Skin epidermis (tissue), 12 donors: ENCODE results near the gene TLE5.
A peak's percentile ranks its signal among the peaks of the same experiment; 100 is the strongest.

Source experiments
- H3K27ac ChIP-seq, 21 experiments: fragments of 200-600 bp; sonication (generic) in 11 of 21; one replicate each; pipeline ENCODE4 v1.5.0; 2020; ENCODE audit warnings: mild to moderate bottlenecking in 3 of 21, inconsistent platforms in 2 of 21, moderate library complexity in 2 of 21
- H3K4me3 ChIP-seq, 7 experiments: fragments of 200-600 bp; sonication (generic) in 2 of 7; one replicate each; pipeline ENCODE4 v1.5.0; 2020; ENCODE audit warnings: inconsistent platforms in 2 of 7, mild to moderate bottlenecking in 2 of 7, moderate library complexity in 1 of 7

TLE5 gene, protein sequence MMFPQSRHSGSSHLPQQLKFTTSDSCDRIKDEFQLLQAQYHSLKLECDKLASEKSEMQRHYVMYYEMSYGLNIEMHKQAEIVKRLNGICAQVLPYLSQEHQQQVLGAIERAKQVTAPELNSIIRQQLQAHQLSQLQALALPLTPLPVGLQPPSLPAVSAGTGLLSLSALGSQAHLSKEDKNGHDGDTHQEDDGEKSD

DNA sequence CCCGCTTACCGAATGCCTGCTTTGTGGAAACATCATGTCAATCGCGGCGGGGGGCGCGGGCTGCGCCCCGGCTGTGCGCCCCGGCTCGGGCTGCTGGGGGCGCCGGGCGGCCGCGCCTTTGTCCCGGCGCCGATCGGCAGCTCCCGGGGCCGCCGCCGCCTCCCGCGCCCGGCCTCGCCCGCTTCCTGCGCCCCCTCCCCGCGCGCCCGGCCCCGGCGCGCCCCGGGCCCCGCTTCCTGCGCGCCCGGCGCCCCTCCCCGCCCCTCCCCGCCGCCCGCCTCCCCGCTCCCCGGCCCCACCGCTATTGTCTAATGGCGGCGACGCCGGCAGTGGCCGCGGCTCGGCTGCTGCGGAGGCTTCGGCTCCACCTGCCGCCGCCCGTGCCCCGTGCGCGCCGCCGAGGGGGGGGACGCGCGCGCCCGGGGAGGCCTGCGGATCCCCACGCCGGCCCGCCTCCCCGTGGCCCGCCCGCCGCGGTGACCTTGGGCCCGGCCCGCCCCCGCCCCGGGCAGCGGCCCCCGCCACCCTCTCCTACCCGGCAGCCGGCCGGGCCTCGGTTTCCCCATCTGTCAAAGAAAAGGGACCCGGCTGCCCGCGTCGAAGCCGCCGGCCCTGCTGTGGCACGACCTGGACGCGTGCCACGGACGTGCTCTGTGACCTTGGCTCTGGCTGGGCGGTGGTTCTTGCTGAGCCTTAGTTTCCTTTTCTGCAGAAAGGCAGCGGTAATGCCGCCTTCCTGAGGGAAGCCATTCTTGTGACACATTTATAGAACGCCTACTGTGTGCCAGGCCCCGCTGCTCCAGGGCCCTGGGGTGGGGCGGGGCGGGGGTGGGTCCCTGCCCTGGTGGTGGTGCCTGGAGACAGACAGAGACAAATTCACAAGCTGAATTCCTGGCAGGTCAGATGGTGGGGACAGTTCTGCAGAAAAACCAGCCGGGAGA, at the start of gene TLE5:
Gene TLE5, minus strand, starts transcription at position 331 of the 941 bp plus-strand sequence. Its CDS starts 295 bp downstream, at position 36.
- H3K27ac ChIP-seq, result peak within 1 kb of the TSS; percentile 86 to 99 (median 96)

DNA sequence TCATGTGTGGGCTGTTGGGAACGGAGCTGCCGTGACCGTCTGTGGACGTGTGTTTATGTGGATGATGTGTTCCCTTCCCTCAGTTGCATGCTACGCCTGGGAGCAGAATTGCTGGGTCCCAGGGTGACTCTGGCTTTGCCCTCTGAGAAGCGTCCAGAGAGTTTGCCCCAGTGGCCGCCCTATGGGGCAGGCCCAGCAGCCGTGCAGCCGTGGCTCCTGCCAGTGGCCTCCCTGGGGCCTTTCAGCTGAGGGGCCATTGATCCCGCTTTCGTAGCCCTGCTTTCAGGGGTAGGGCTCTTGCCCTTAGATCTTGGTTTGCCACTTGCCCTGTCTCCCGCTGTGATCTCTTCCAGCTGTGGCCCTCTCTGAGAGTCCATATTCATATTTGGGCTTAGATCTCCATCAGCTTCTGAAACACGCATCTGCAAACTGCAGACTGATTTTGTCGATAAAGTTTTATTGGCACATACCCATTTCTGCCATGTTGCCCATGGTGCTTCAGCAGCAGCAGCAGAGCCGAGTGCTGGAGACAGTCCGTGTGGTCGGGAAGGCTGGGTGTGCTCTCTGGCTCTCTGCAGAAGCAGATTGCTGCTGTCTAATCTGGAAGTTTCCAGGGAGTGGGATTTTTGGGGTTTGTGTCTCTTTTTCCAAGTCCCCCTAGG, 49.4 kb upstream of the TLE5 start:
- Histone ChIP-seq H3K27ac (no peak overlapping the region), H3K4me3 (no peak overlapping the region)

More for the DNA sequence above, at the start of gene TLE5:
- peak within 1 kb of the TSS; percentile 56 to 97 (median 71) for H3K4me3 ChIP-seq

DNA sequence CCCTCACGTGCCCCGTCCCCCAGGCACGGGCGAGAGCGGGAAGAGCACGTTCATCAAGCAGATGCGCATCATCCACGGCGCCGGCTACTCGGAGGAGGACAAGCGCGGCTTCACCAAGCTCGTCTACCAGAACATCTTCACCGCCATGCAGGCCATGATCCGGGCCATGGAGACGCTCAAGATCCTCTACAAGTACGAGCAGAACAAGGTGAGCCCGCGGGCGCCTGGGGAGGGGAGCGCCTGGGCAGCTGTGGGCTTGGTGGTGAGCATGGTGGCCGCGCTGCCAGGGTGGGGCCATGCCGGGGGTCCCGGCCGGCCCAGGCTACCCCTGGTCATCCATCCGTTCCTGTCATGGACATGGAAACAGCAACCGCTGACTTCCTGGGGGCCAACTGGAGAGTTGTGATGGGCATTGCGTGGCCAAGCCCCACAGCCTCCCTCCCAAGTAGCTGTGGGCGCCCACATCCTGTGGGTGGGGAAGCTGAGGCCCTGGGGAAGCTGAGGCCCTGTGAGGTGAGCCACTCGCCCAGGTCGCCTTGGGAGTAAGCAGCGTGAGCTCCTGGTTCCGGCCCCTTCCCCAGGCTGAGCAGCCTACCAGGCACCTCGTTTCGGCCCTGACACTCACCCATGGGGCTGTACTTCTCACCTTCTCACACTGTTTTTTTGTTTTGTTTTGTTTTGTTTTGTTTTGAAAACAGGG, 48.0 kb upstream of the TLE5 start:
- H3K4me3 ChIP-seq, result no peak overlapping the region
- H3K27ac ChIP-seq, result no peak overlapping the region

DNA sequence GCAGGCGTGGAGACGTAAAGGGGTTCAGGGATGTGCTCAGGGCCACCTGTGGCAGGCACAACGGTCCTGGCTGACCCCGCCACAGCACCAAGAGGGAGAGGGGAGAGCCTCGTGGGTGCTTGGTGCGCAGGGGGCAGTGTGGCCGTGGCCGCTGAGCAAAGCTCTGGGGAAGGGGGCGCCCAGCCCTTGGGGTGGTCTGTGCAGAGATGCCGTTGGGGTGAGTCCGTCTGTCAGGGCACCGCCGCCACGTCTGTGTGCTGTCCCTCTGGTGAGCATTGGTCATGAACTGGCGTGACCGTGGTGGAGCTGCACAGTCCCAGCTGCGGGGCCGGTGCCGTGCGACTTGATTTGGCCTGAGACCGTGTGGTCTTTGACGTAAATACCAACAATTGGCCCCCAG, 47.2 kb upstream of the TLE5 start:
- Histone ChIP-seq H3K27ac (no peak overlapping the region), H3K4me3 (no peak overlapping the region)

DNA sequence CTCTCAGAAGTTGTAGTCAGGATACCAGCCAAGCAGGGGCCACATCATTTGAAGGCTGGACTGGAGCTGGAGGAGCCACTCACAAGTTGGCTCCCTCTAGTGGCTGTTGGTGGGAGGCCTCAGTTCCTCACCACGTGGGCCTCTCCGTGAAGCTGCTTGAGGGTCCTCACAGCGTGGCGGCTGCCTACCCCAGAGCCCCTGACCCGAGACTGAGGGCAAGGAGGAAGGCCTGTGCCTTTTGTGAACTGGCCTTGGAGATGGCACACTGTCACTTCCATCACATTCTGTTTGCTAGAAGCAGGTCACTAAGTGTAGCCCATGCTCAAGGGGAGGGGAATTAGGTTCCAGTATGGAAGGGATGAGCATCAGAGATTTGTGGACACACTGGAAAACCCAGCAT, 46.5 kb upstream of the TLE5 start:
- no peak overlapping the region for H3K4me3 ChIP-seq
- H3K27ac ChIP-seq, result no peak overlapping the region

DNA sequence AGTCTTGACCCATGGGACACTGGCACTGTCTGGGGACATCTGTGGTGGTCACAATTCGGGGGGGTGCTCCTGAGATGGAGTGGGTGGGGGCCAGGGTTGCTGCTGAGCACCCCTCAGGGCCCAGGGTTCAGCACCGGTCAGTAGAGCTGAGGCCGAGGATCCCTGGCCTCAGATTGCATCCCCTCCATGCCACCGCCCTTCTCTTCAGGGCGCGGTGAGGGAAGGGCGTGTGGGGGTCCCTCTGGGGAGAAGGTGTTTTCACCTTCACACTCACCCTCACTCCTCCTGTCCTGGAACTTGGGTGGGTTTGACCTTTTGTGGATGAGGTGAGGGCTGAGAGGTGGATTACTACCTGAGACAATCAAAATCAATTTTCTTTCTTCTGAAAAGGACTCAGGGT, 45.4 kb upstream of the TLE5 start:
- peak overlapping the region in 2 of 21 experiments; percentile 2 to 10 for H3K27ac ChIP-seq
- no peak overlapping the region for H3K4me3 ChIP-seq

DNA sequence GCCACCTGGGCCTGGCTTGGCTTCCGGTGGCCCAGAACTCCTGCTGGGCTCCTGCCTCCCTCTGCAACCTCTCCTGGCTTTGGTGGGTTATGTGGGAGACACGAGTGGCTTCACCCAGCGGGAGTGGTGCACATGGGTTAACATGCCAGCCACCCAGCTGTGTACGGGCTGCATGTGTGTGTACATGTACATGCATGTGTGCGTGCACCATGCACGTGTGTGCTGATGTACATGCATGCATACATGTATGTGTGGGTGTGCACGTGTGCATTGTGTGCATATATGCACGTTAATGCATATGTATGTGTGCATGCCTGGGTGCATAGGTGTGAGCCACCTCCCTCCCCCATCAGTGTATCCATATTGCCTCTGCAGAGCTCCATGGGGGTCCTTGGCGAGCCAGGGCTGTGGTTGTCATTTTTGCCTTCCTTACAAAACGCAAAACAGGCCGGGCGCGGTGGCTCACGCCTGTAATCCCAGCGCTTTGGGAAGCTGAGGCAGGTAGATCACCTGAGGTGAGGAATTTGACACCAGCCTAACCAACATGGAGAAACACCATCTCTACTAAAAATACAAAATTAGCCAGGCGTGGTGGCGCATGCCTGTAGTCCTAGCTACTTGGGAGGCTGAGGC, 44.3 kb upstream of the TLE5 start:
- H3K4me3 ChIP-seq, result no peak overlapping the region
- peak overlapping the region in 2 of 21 experiments; percentile 16 to 55 for H3K27ac ChIP-seq

DNA sequence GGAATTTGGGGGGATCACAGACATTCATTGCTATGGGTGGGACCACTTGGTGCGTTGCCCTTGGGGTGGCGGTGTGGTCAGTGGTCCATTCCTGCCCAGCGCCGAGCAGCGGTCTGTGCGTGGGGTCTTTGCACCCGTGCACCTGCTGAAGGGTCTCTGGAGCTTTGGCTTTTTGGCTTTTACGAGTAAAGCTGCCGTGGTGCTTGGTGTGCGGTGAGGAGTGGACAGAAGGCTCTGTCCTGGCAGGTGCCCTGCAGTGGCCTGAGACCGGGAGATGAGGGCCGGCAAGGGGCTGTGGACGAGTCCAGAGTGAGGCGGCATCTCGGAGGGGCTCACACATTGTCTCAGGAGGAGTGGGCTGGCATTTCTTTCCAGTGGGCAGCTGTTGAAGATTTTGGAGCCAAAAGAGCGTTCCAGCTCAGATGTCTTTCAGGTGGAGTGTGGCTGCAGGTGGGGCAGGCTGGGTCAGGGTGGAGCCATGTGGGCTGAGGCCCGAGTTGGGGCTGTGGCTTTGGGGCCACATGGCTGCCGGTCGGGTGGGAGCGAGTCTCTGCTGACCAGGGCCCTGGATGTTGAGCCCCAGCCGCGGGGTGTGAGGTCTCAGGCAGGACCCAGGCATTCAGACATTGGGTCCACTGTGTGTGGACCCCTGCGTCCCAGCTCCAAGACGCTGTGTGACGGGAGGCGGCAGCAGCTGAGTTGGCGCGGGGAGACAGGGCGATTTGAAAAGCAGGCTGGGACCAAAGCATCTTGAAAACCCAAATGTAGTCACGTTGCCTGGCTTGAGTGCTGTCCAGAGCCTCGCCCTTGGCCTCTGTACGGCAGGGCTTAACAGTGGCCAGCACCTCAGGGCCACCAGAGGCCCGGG, 43.6 kb upstream of the TLE5 start:
- H3K27ac ChIP-seq, result peak overlapping the region in 2 of 21 experiments; percentile 16 to 55
- H3K4me3 ChIP-seq, result no peak overlapping the region

DNA sequence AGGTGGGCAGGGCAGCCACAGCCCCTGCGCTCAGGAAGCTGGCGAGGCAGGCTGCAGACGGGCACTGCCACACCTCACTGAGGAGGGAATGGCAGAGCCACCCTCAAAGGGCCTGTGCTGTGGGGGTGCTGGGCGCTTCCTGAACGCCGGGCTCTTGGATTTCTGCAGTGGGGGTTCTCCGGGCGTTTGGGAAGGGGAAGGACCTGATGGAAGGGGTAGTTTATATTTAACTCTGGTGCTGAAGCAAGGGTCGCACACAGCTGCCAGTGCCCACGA, 42.4 kb upstream of the TLE5 start:
- Histone ChIP-seq H3K4me3 (no peak overlapping the region), H3K27ac (peak overlapping the region in 1 of 21 experiments; percentile 19)

DNA sequence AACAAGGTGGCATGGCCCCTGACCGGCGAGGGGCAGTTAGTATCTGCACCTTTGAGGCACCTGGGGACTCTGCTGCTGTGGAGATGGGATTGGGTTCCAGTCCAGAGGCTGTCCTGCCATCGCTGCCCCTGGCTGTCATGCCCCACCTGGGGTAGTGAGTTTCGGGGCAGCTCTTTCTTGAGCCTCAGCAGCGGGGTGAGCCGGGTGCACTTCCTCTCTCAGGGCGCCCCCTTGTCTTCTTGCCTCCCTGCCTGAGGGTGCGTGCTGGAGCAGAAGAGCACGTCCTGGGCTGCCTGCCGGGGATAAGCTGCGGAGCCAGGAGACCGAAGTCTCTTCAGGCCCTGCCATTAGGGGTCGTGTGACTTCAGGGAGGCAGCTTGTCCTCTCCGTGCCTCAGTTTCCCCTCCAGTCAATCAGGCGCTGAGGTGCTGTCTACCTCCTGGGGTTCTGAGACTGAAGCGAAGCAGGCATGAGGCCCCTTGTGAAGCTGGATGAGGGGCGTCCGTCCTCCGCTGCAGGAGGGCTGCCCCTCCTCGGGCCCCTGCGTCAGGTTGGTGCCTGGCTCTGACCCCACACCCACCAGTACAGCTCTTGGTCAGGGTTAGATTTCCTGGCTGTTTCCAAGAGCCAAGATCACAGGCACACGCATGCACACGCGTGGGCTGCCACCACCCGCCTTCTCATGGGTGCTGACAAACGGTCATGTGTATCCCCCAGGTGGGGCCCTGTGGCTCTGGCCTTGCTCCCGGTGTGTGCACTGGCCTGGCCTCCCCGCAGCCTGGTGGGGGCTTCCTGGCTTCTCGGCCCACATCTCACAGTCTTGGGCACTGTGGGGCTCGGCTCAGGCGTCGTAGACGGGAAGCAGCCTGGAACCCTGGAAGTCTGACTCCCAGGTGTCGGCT, 40.2 kb upstream of the TLE5 start:
- Histone ChIP-seq H3K4me3 (no peak overlapping the region), H3K27ac (no peak overlapping the region)

DNA sequence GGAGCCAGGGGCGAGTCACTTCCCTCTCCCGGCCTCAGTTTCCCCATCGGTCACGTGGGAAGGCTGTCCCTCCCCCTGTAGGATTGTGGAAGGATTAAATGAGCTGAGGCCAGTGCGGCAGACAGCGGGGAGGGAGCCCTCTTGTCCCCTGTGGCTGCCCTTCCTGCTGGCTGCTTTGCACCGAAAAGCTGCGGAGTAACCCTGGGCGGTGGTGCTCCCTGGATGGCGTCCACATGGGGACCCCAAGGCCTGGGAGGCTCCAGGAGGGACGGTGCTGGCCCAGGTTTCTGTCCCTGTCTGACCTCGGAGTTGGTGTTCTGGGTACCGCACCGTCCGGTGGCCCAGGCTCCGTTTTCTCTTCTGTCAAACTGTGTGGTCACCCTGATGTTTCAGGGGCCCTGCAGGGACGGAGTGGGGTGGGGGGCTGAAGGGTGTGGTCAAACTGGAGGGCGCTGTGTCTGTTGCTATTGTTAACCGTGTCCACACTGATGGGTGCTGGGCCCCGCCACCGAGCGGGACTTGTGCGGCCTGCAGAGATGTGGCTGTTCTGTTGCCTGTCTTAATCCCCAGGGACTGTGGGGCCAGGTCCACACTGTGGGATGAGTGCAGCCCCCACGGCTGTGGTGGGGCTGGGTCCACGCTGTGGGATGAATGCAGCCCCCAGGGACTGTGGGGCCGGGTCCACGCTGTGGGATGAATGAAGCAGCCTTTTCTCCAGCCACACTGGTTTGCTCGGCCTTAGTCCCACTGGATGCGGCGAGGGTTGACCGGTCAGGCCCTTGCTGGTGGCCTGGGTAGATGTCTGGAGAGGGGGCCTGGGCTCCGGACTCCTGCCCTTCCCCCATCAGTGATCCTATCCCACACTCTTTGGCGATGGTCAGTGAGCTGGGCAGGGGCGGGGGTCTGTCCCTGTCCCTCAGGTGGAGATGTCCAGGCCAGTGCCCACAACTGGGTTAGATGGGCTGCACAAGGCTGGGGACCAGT, 38.7 kb upstream of the TLE5 start:
- Histone ChIP-seq H3K27ac (peak overlapping the region in 2 of 21 experiments; percentile 4 to 39), H3K4me3 (no peak overlapping the region)

DNA sequence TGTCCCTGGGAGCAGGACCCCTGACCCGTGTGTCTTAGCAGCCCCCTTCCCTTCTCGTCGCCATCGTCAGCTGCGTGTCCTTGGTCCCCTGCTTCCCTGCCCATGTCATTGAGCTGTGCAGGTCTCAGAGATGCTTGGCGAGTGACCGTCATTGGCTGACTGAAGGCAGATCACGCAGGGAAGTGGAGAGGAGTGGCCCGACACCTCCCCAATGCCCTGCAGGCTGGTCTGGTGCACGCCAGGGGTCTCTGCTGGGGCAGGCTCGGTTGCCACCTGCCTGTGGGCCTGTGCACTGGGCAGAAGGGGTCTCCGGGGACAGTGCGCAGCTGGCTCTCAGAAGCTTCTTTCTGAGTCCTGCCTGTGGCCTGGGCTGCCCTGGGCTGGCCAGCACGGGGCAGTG, 38.0 kb upstream of the TLE5 start:
- no peak overlapping the region for H3K4me3 ChIP-seq
- peak overlapping the region in 2 of 21 experiments; percentile 4 to 39 for H3K27ac ChIP-seq

DNA sequence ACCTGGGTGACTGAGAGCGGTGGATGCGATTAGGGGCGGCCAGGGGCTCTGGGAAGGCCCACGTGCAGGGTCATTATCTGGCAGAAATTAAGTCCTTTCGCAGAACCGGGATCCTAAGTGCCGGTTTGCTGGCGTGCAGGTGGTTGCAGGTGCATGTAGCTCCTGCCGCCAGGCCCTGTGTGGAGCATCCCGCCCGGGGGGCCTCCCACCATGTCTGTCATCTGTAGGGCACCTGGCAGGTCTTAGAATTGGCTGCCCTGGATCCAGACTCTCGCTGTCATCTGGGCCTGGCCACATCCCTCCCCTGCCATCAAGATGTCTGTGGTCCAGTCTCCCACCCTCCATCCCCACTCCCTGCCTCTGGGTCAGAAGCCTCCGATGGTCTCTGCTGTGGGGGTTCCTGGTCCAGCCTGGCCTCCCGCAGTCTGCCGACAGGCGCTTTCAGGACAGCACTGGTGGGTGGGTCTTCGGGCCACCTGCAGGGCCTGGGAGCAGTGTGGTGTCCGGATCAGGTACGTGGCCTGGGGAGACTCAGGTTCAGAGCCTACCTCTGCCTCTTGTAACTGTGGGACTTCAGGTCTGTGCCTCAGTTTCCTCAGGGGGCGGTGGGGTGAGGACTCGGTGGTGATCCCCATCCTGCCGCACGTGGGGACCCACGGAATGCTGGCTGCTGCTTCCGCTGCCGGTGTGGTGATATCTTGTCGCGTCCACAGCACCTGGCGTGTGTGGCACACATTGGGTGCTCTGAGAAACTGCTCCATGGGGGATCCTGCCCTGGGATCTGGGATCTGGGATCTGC, 37.3 kb upstream of the TLE5 start:
- Histone ChIP-seq H3K4me3 (peak overlapping the region in 3 of 7 experiments; percentile 4 to 23 (median 7)), H3K27ac (peak overlapping the region in 14 of 21 experiments; percentile 15 to 89 (median 80))

DNA sequence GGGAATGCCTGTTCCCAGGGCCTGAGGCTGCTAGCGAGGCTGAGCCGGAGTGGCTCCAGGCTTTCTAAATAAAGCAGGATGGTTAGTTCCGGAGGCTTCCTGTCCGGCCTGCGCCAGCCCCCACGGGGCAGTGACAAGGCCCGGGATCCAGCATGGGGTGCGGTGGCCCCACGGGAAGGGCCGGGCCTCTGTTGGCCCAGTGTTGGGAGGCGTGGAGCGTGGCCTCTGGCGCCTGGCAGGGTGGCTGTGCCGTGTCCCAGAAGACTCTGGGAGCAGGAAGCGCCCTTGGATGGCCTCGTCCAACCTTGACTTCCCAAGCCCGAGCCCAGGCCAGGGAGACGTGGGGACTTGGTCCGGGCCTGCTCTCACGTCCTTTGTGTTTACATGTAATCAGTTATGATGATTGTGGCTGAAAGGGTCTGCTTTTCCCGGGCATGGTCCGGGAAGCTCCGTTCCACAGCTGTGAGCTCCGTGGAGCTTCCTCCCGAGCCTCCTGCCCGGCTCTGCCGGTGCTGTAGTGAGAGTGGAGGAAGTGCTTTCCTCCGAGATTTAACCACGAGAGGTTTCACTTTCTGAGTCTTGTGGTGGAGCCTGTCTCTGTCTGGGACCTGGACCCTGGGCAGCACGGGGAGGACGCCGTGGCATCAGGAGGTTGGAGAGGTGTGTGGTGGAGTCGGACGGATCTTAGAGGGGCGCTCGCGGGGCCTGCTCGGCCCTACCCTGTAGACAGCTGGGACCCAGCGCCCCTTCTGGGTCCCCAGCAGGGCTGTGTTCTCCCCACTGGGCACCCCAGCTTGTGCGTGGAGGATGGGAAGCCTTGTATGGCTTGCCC, 36.4 kb upstream of the TLE5 start:
- Histone ChIP-seq H3K4me3 (peak overlapping the region in 4 of 7 experiments; percentile 4 to 35 (median 15)), H3K27ac (peak overlapping the region in 20 of 21 experiments; percentile 12 to 89 (median 78))

DNA sequence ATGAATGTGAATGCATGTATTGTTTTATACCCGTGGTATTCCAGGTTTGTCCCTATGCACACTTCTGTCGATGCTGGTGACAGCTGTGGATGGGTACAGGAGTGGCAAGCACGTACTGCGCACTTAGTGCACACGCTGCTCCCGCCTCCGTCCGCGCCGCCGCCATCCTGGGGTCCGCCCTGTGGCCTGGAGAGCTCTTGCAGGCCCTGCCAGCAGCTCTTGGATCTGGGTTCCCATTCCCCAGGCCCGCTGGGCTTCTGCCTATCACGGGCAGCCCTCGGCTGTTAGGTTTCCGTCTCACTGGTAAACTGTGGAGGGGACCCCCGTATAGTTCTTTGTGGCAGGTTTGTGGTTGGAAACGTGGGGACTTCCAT, 35.8 kb upstream of the TLE5 start:
- Histone ChIP-seq H3K4me3 (peak overlapping the region in 4 of 7 experiments; percentile 4 to 35 (median 15)), H3K27ac (peak overlapping the region in 19 of 21 experiments; percentile 15 to 89 (median 78))
